Measurements from ENCODE around the gene RLN3. TPM values are rescaled to one million over a fixed set of nuclear protein-coding genes. Genes with fewer than 3 reads are reported as not detected.
A peak's percentile ranks its signal among the peaks of the same experiment; 100 is the strongest.
"Not testable (repeated sequence)": the region's sequence is repeated elsewhere in the genome, so short reads cannot be mapped to it uniquely, and the experiment has no call there.

RLN3 gene
- total and polyA plus RNA-seq, 2 experiments from 2014 or later, result not detected

- TF ChIP-seq CTCF (conservative IDR thresholded peaks at IDR 0.05; ENCODE audit: low read depth in 2 of 2) (peak; percentile 79 to 82), CREB1 (CRISPR knock-in tag; IDR thresholded peaks at IDR 0.05; ENCODE audit: low read depth) (peak; percentile 39; the same call in 1 of the 2 replicates)
- not testable (repeated sequence) for H3F3A ChIP-seq (replicated peaks; ENCODE audit: low read depth); H3K4me3 ChIP-seq; H3K27me3 ChIP-seq (ENCODE audit: insufficient read depth); H2AFZ ChIP-seq; H3K4me3 Mint-ChIP-seq; H3K9me3 Mint-ChIP-seq; H3K4me2 ChIP-seq; H3K4me1 ChIP-seq (ENCODE audit: insufficient read depth); H3K9me2 ChIP-seq (ENCODE audit: insufficient read depth); H3K36me3 ChIP-seq (ENCODE audit: insufficient read depth); H3K27me3 Mint-ChIP-seq (ENCODE audit: insufficient read depth, low read depth, poor library complexity); H3K4me1 Mint-ChIP-seq; H3K36me3 Mint-ChIP-seq (ENCODE audit: low read depth); H4K20me1 ChIP-seq (replicated peaks; ENCODE audit: insufficient read depth); H3K27ac ChIP-seq (ENCODE audit: low read depth); H3K79me2 ChIP-seq (replicated peaks; ENCODE audit: insufficient read depth)
- DNase-seq (ENCODE audit: low spot score), result peak; percentile 96
- H3K27ac Mint-ChIP-seq, result peak overlapping the region; percentile 96
- ATAC-seq, result peak; percentile 98
Measured at GRCh38 chr19:14042659-14043608, 15.0 kb downstream of the RLN3 start.

DNA sequence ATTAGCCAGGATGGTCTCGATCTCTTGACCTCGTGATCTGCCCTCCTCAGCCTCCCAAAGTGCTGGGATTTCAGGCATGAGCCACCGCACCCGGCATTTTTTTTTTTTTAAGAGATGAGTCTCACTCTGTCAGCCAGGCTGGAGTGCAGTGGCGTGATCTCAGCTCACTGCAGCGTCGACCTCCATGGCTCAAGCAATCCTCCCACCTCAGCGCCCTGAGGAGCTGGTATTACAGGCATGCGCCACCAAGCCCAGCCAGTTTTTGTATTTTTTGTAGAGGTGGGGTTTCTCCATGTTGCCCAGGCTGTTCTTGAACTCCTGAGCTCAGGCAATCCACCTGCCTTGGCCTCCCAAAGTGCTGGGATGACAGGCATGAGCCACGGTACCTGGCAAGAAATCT is 19.9 kb downstream of the RLN3 start:
- not testable (repeated sequence) for H3K4me1 Mint-ChIP-seq; DNase-seq (ENCODE audit: low spot score); H4K20me1 ChIP-seq (replicated peaks; ENCODE audit: insufficient read depth); H3K9me3 Mint-ChIP-seq; H3K79me2 ChIP-seq (replicated peaks; ENCODE audit: insufficient read depth); H3K4me3 Mint-ChIP-seq; H3K27me3 Mint-ChIP-seq (ENCODE audit: insufficient read depth, low read depth, poor library complexity); H3K4me2 ChIP-seq; H3F3A ChIP-seq (replicated peaks; ENCODE audit: low read depth); H3K27ac ChIP-seq (ENCODE audit: low read depth); H3K36me3 ChIP-seq (ENCODE audit: insufficient read depth); H2AFZ ChIP-seq; H3K27me3 ChIP-seq (ENCODE audit: insufficient read depth); H3K9me2 ChIP-seq (ENCODE audit: insufficient read depth); ATAC-seq; H3K27ac Mint-ChIP-seq; H3K4me1 ChIP-seq (ENCODE audit: insufficient read depth); H3K4me3 ChIP-seq
- H3K36me3 Mint-ChIP-seq (ENCODE audit: low read depth), result peaks cover 28% of the 10 kb centered on the region

- no peak overlapping the region for H3K27ac ChIP-seq (ENCODE audit: low read depth)
- H3K27me3 ChIP-seq (ENCODE audit: insufficient read depth), result no peaks in the 10 kb centered on the region
- no peaks in the 10 kb centered on the region for H3K36me3 ChIP-seq (ENCODE audit: insufficient read depth)
- DNase-seq (ENCODE audit: low spot score), result peak; percentile 86
- H3K27ac Mint-ChIP-seq, result no peak overlapping the region
- H3K9me3 Mint-ChIP-seq, result peaks cover 8% of the 10 kb centered on the region; the same call in 2 of the 3 replicates
- peaks cover 8% of the 10 kb centered on the region for H3K27me3 Mint-ChIP-seq (ENCODE audit: insufficient read depth, low read depth, poor library complexity)
- H3F3A ChIP-seq (replicated peaks; ENCODE audit: low read depth), result no peaks in the 10 kb centered on the region
- no peak overlapping the region for H2AFZ ChIP-seq
- H4K20me1 ChIP-seq (replicated peaks; ENCODE audit: insufficient read depth), result no peaks in the 10 kb centered on the region; the same call in 1 of the 2 replicates
- no peaks in the 10 kb centered on the region for H3K4me1 ChIP-seq (ENCODE audit: insufficient read depth)
- no peaks in the 10 kb centered on the region for H3K79me2 ChIP-seq (replicated peaks; ENCODE audit: insufficient read depth)
- H3K4me1 Mint-ChIP-seq, result no peaks in the 10 kb centered on the region
- no peak overlapping the region for H3K4me3 Mint-ChIP-seq
- H3K9me2 ChIP-seq (ENCODE audit: insufficient read depth), result no peaks in the 10 kb centered on the region
- peaks cover 29% of the 10 kb centered on the region for H3K36me3 Mint-ChIP-seq (ENCODE audit: low read depth)
- H3K4me3 ChIP-seq, result no peak overlapping the region
- ATAC-seq, result peak; percentile 98
- no peak overlapping the region for H3K4me2 ChIP-seq
- TF ChIP-seq EZH2 (IDR thresholded peaks at IDR 0.05; ENCODE audit: low read depth, unreplicated experiment), result no peak
- TF ChIP-seq NANOG (IDR thresholded peaks at IDR 0.05; ENCODE audit: borderline replicate concordance), result no peak
- peak; percentile 84 to 86 for TF ChIP-seq CTCF (conservative IDR thresholded peaks at IDR 0.05; ENCODE audit: low read depth in 2 of 2)
- no peak for TF ChIP-seq ZNF331 (CRISPR knock-in tag; IDR thresholded peaks at IDR 0.05; ENCODE audit: low read depth)
Measured at GRCh38 chr19:14048443-14049153, 20.6 kb downstream of the RLN3 start.
